HG03432 (cell line): ENCODE results near the gene WDR7.

Experiments
- ATAC-seq: cut with Tn5 transposase; IDR thresholded peaks from one replicate; pipeline ENCODE4 v1.9.1; 2021; ENCODE audit warnings: mild to moderate bottlenecking, moderate library complexity; ENCODE audit not compliant: unreplicated experiment

WDR7 gene

GRCh38 chr18:56721031-56721430, 69.9 kb downstream of the WDR7 start:
- no peak for ATAC-seq

GRCh38 chr18:56721491-56721890, 70.3 kb downstream of the WDR7 start:
- ATAC-seq: no peak

GRCh38 chr18:56722518-56722917, 71.4 kb downstream of the WDR7 start:
- ATAC-seq: no peak

- no peak for ATAC-seq
Observed at GRCh38 chr18:56723068-56723467, 71.9 kb downstream of the WDR7 start.

- ATAC-seq: no peak
Observed at GRCh38 chr18:56723706-56724105, 72.5 kb downstream of the WDR7 start.

GRCh38 chr18:56726906-56727305, 75.7 kb downstream of the WDR7 start:
- no peak for ATAC-seq

- no peak for ATAC-seq
Observed at GRCh38 chr18:56727399-56727798, 76.2 kb downstream of the WDR7 start.

- ATAC-seq: no peak
Observed at GRCh38 chr18:56728741-56729140, 77.6 kb downstream of the WDR7 start.

- no peak for ATAC-seq
Observed at GRCh38 chr18:56738184-56738583, 87.0 kb downstream of the WDR7 start.

- no peak for ATAC-seq
Observed at GRCh38 chr18:56739731-56740130, 88.6 kb downstream of the WDR7 start.

- ATAC-seq: no peak
Observed at GRCh38 chr18:56740645-56741044, 89.5 kb downstream of the WDR7 start.

- no peak for ATAC-seq
Observed at GRCh38 chr18:56741685-56742084, 90.5 kb downstream of the WDR7 start.

GRCh38 chr18:56743115-56743514, 92.0 kb downstream of the WDR7 start:
- ATAC-seq: no peak

- ATAC-seq: no peak
Observed at GRCh38 chr18:56747032-56747658, 96.0 kb downstream of the WDR7 start.

GRCh38 chr18:56747857-56748256, 96.7 kb downstream of the WDR7 start:
- no peak for ATAC-seq

- ATAC-seq: no peak
Observed at GRCh38 chr18:56748698-56749268, 97.6 kb downstream of the WDR7 start.

- ATAC-seq: no peak
Observed at GRCh38 chr18:56756966-56757365, 105.8 kb downstream of the WDR7 start.

- no peak for ATAC-seq
Observed at GRCh38 chr18:56770097-56770496, 118.9 kb downstream of the WDR7 start.

- no peak for ATAC-seq
Observed at GRCh38 chr18:56770873-56771272, 119.7 kb downstream of the WDR7 start.

GRCh38 chr18:56775701-56776100, 124.5 kb downstream of the WDR7 start:
- no peak for ATAC-seq

- no peak for ATAC-seq
Observed at GRCh38 chr18:56787390-56787789, 136.2 kb downstream of the WDR7 start.

- no peak for ATAC-seq
Observed at GRCh38 chr18:56789004-56789888, 138.1 kb downstream of the WDR7 start.
